ENCODE results near the gene MAP3K8. TPM values are rescaled to one million over a fixed set of nuclear protein-coding genes. Genes with fewer than 3 reads are reported as not detected.

Gene MAP3K8
- total RNA-seq, 1 donor from 2014 or later, result 15.8 TPM

GRCh38 chr10:30453764-30454527 is 20.0 kb downstream of the MAP3K8 start:
- peak overlapping the region in 1 of 2 donors; percentile 41 for H3K4me3 ChIP-seq
- peak overlapping the region; percentile 74 to 81 for H3K27ac ChIP-seq
- no peak for TF ChIP-seq CTCF (IDR thresholded peaks at IDR 0.05)
- H3K9me3 ChIP-seq, result no peaks in the 10 kb centered on the region
- intact Hi-C loops (cut with DNase I), result no loop called here
- H3K36me3 ChIP-seq, result peaks cover 46 to 74% of the 10 kb centered on the region in 2 donors
- no peaks in the 10 kb centered on the region for H3K27me3 ChIP-seq
- DNase-seq (ENCODE audit: low spot score in 2 of 2), result no peak
- H3K4me1 ChIP-seq, result peaks cover 15 to 63% of the 10 kb centered on the region in 2 donors

- Histone ChIP-seq H3K36me3 (peaks cover 50 to 74% of the 10 kb centered on the region in 2 donors), H3K4me3 (peak overlapping the region in 1 of 2 donors; percentile 41), H3K4me1 (peaks cover 15 to 63% of the 10 kb centered on the region in 2 donors)
Measured at GRCh38 chr10:30454744-30455510, 20.9 kb downstream of the MAP3K8 start.

GRCh38 chr10:30455816-30456215 is 21.8 kb downstream of the MAP3K8 start:
- peak overlapping the region in 1 of 2 donors; percentile 1 for H3K4me3 ChIP-seq
- intact Hi-C loops (cut with DNase I), result loop anchor here (1.0 kb wide), 2 partner anchors 22 to 42 kb away; partner anchors contain the start of gene MAP3K8

More at GRCh38 chr10:30454744-30455510, 20.9 kb downstream of the MAP3K8 start:
- intact Hi-C loops (cut with DNase I), result loop anchor here (1.0 kb wide), 2 partner anchors 21 to 41 kb away; partner anchors contain the start of gene MAP3K8
- H3K9me3 ChIP-seq, result no peaks in the 10 kb centered on the region
- no peak for DNase-seq (ENCODE audit: low spot score in 2 of 2)
- H3K27me3 ChIP-seq, result no peaks in the 10 kb centered on the region
- TF ChIP-seq CTCF (IDR thresholded peaks at IDR 0.05), result no peak
- peak overlapping the region; percentile 74 to 87 for H3K27ac ChIP-seq

GRCh38 chr10:30456266-30456665 is 22.3 kb downstream of the MAP3K8 start:
- Histone ChIP-seq H3K27me3 (no peaks in the 10 kb centered on the region), H3K4me3 (no peak overlapping the region), H3K9me3 (no peaks in the 10 kb centered on the region), H3K27ac (peak overlapping the region; percentile 74 to 87), H3K36me3 (peaks cover 51 to 74% of the 10 kb centered on the region in 2 donors), H3K4me1 (peaks cover 15 to 60% of the 10 kb centered on the region in 2 donors)
- DNase-seq (ENCODE audit: low spot score in 2 of 2), result no peak
- intact Hi-C loops (cut with DNase I), result no loop called here
- no peak for TF ChIP-seq CTCF (IDR thresholded peaks at IDR 0.05)

More at GRCh38 chr10:30455816-30456215, 21.8 kb downstream of the MAP3K8 start:
- no peaks in the 10 kb centered on the region for H3K27me3 ChIP-seq
- DNase-seq (ENCODE audit: low spot score in 2 of 2), result no peak
- H3K27ac ChIP-seq, result peak overlapping the region; percentile 74 to 87
- peaks cover 51 to 74% of the 10 kb centered on the region in 2 donors for H3K36me3 ChIP-seq
- no peaks in the 10 kb centered on the region for H3K9me3 ChIP-seq
- no peak for TF ChIP-seq CTCF (IDR thresholded peaks at IDR 0.05)
- H3K4me1 ChIP-seq, result peaks cover 15 to 63% of the 10 kb centered on the region in 2 donors

GRCh38 chr10:30459283-30459682 is 25.3 kb downstream of the MAP3K8 start:
- intact Hi-C loops (cut with DNase I), result no loop called here
- H3K27me3 ChIP-seq, result no peaks in the 10 kb centered on the region
- peak overlapping the region; percentile 23 to 87 for H3K27ac ChIP-seq
- no peak for TF ChIP-seq CTCF (IDR thresholded peaks at IDR 0.05)
- peaks cover 7 to 36% of the 10 kb centered on the region in 2 donors for H3K4me1 ChIP-seq
- H3K36me3 ChIP-seq, result peaks cover 48 to 70% of the 10 kb centered on the region in 2 donors
- no peak for DNase-seq (ENCODE audit: low spot score in 2 of 2)
- H3K4me3 ChIP-seq, result no peak overlapping the region
- H3K9me3 ChIP-seq, result no peaks in the 10 kb centered on the region

Measured in ascending aorta (tissue), 2 donors.